Peyer's patch (tissue), 4 donors: Measurements from ENCODE around the gene DIP2B. TPM values are rescaled to one million over a fixed set of nuclear protein-coding genes. Genes with fewer than 3 reads are reported as not detected.

Source experiments
- DNase-seq, 3 donors: peaks; one replicate each; pipeline ENCODE4 v3.0.0-alpha.2; 2017 to 2019
- H3K27ac ChIP-seq, 4 donors: fragments of 200-600 bp; sonication (generic); one replicate each; pipeline ENCODE4 v1.5.1; 2016 to 2019
- H3K27me3 ChIP-seq, 2 donors: fragments of 200-600 bp; sonication (generic); one replicate each; pipeline ENCODE4 v1.5.1; 2019
- H3K36me3 ChIP-seq, 3 donors: fragments of 200-600 bp; sonication (generic); one replicate each; pipeline ENCODE4 v1.5.1; 2016 to 2019
- H3K4me1 ChIP-seq, 4 donors: fragments of 200-600 bp; sonication (generic); one replicate each; pipeline ENCODE4 v1.5.1; 2016 to 2019
- H3K4me3 ChIP-seq, 4 donors: fragments of 200-600 bp; sonication (generic); 1 replicate in 3 of 4; 2 replicates in 1 of 4; pipeline ENCODE4 v1.5.1; 2016 to 2019; ENCODE audit warnings: mild to moderate bottlenecking in 1 of 4
- H3K9me3 ChIP-seq, 4 donors: fragments of 200-600 bp; sonication (generic); one replicate each; pipeline ENCODE4 v1.5.1; 2016 to 2019; ENCODE audit warnings: mild to moderate bottlenecking in 1 of 4
- CTCF ChIP-seq, 6 experiments: fragments of 450-650 bp in 4 of 6; fragments of 200-600 bp in 2 of 6; sonication (generic) in 1 of 6; IDR thresholded peaks; one replicate each; pipeline ENCODE4 v1.5.1; 2017 to 2019; ENCODE audit warnings: antibody characterized with exemption in 6 of 6, mild to moderate bottlenecking in 3 of 6, moderate library complexity in 1 of 6
- POLR2A ChIP-seq, 2 donors: fragments of 450-650 bp; IDR thresholded peaks; one replicate each; pipeline ENCODE4 v1.5.1; 2017; ENCODE audit warnings: antibody characterized with exemption in 2 of 2, mild to moderate bottlenecking in 2 of 2, moderate library complexity in 2 of 2
- total RNA-seq, 4 donors: library from RNA; depleted of rRNA; stranded (reverse); fragments of >200 nt; gene quantifications; one replicate each; pipeline ENCODE4 v1.1.0, GENCODE V29; 2016

Gene DIP2B
- total RNA-seq, 4 donors from 2014 or later, result 28.0 to 73.4 (median 42.5) TPM

- Histone ChIP-seq H3K27me3 (no peaks in the 10 kb centered on the region), H3K36me3 (peaks cover 0 to 60% (median 0%) of the 10 kb centered on the region in 3 donors), H3K27ac (no peak overlapping the region), H3K4me3 (no peak overlapping the region), H3K4me1 (no peaks in the 10 kb centered on the region), H3K9me3 (no peaks in the 10 kb centered on the region)
- no peak for DNase-seq
- TF ChIP-seq CTCF (IDR thresholded peaks at IDR 0.05), result no peak
- no peak for TF ChIP-seq POLR2A (IDR thresholded peaks at IDR 0.05)
Measured at GRCh38 chr12:50689437-50689836, 184.7 kb downstream of the DIP2B start.

- Histone ChIP-seq H3K4me3 (no peak overlapping the region), H3K36me3 (peaks cover 0 to 68% (median 0%) of the 10 kb centered on the region in 3 donors), H3K9me3 (no peaks in the 10 kb centered on the region), H3K4me1 (no peaks in the 10 kb centered on the region), H3K27ac (no peak overlapping the region), H3K27me3 (no peaks in the 10 kb centered on the region)
- no peak for DNase-seq
- TF ChIP-seq POLR2A (IDR thresholded peaks at IDR 0.05), result no peak
Measured at GRCh38 chr12:50690925-50691324, 186.1 kb downstream of the DIP2B start.

GRCh38 chr12:50695961-50696360, 191.2 kb downstream of the DIP2B start:
- TF ChIP-seq POLR2A (IDR thresholded peaks at IDR 0.05) (no peak), CTCF (IDR thresholded peaks at IDR 0.05) (no peak)
- H3K4me3 ChIP-seq, result no peak overlapping the region
- H3K27ac ChIP-seq, result no peak overlapping the region
- DNase-seq, result no peak
- peaks cover 0 to 9% (median 0%) of the 10 kb centered on the region in 4 donors for H3K4me1 ChIP-seq
- no peaks in the 10 kb centered on the region for H3K9me3 ChIP-seq
- H3K27me3 ChIP-seq, result no peaks in the 10 kb centered on the region
- peaks cover 0 to 84% (median 4%) of the 10 kb centered on the region in 3 donors for H3K36me3 ChIP-seq

- Histone ChIP-seq H3K9me3 (no peaks in the 10 kb centered on the region), H3K27me3 (no peaks in the 10 kb centered on the region), H3K4me3 (no peak overlapping the region), H3K36me3 (peaks cover 0 to 94% (median 4%) of the 10 kb centered on the region in 3 donors), H3K4me1 (peaks cover 0 to 9% (median 0%) of the 10 kb centered on the region in 4 donors), H3K27ac (no peak overlapping the region)
- TF ChIP-seq CTCF (IDR thresholded peaks at IDR 0.05) (no peak), POLR2A (IDR thresholded peaks at IDR 0.05) (no peak)
- DNase-seq, result no peak
Measured at GRCh38 chr12:50696931-50697330, 192.1 kb downstream of the DIP2B start.

GRCh38 chr12:50699154-50699553, 194.4 kb downstream of the DIP2B start:
- H3K27ac ChIP-seq, result no peak overlapping the region
- H3K4me1 ChIP-seq, result peaks cover 0 to 9% (median 0%) of the 10 kb centered on the region in 4 donors
- H3K9me3 ChIP-seq, result no peaks in the 10 kb centered on the region
- DNase-seq, result no peak
- no peaks in the 10 kb centered on the region for H3K27me3 ChIP-seq
- no peak for TF ChIP-seq POLR2A (IDR thresholded peaks at IDR 0.05)
- H3K4me3 ChIP-seq, result no peak overlapping the region
- H3K36me3 ChIP-seq, result peaks cover 0 to 78% (median 4%) of the 10 kb centered on the region in 3 donors

- H3K36me3 ChIP-seq, result peaks cover 0 to 80% (median 4%) of the 10 kb centered on the region in 3 donors
Measured at GRCh38 chr12:50699940-50700339, 195.2 kb downstream of the DIP2B start.

More at GRCh38 chr12:50699940-50700339, 195.2 kb downstream of the DIP2B start:
- Histone ChIP-seq H3K9me3 (no peaks in the 10 kb centered on the region), H3K27me3 (no peaks in the 10 kb centered on the region), H3K4me1 (peaks cover 0 to 9% (median 0%) of the 10 kb centered on the region in 4 donors), H3K27ac (no peak overlapping the region), H3K4me3 (no peak overlapping the region)
- no peak for DNase-seq
- TF ChIP-seq POLR2A (IDR thresholded peaks at IDR 0.05), result no peak
- TF ChIP-seq CTCF (IDR thresholded peaks at IDR 0.05), result no peak
